ENCODE data around the gene OMP.

Gene OMP

DNA sequence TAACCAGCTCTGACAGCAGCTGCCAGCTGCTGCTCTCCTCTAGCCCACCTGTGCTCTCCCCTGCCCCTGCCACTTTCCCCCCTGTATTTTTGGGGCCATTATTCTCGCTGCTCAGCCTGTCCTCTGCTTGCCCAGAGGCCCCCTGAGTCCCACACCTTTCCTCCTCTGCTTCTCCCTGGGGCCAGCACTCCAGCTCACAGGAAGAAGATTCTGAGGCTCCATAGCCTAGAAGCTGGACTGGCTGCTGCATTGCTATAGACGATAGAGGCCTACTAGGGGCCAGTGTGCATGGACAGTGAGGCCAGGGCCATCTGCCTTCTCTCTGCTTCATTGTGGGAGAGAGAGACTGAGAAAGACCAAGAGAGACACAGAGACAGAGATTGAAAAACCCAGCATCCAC is 679 bp downstream of the OMP start:
- no peak for DNase-seq (ENCODE audit: low read depth, low spot score)

DNA sequence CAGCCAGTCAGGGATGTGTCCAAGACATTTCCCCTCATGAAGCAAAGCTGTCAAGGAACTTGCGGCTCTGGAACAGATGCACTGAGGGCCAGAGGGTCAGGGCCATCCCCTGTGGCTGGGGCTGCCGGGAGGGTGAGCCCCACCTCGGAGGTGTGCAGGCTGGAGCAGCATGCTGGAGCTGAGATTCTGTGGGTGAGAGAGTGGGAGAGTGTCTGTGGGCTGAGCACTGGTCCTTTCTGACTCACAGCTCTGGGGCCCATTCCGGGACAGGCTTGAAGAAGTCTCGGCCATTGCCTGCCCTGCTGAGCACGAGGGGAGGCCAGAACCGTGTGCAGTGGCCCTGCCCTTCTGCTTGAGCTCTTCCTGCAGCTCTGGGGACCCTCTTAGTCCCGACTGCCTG is 2.1 kb downstream of the OMP start:
- DNase-seq (ENCODE audit: low read depth, low spot score) = no peak

DNA sequence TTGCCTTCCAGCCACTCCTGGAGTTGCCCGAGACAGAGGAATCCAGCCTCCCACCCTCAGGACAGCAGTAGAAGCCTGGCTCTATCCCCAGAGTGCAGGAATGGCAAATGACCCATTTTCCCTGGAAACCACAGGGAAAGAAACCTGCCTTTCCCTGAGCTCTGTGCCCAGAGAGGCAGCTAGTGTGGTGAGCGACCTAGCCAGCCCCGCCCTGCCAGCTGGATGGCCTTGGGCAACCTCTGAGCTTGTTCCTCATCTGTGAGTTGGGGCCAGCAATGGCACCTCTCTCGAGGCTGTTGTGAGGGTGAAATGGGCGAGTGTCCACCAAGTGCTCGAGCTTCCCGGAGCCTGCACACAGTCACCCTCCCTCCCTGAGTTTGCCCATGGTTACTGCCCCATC is 3.7 kb downstream of the OMP start:
- DNase-seq (ENCODE audit: low read depth, low spot score) = no peak

DNA sequence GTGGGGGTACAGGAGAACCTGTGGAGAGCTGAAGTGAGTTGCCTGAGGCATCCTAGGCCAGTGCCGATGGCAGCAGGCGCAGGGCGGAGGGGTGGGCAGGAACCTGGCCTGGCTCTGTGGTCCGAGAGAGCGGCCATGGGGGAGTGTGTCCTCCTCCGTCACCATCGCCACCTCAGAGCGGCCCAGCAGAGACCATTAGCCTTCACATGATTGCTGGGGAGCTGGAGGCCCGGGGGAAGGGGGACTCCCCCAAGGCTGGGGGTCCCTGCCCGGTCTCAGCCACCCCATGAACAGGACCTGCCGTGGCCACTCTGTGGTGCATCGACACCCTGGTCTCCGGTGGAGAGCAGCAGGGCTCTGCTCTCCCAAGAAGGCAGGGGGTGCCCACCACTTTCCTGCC is 4.1 kb downstream of the OMP start:
- DNase-seq (ENCODE audit: low read depth, low spot score) = no peak

DNA sequence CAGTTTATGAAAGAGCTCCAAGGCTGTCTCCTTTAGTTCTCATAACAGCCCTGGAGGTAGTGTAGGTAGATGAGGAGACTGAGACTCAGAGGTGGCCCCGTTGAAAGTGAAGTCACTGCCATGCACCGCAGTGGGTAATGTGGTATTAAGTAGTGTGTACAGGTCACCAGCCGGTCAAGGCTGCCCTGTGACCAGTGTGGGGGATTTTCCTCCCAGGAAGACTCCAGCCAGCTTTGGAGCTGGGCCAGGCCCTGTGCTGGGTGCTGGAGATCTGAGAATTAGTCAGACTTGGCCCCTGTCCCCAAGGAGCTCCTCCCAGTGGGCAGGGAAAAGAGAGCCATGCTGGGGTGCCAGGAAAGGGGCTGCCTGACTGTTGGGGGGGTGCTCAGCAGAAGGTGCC is 5.3 kb downstream of the OMP start:
- DNase-seq (ENCODE audit: low read depth, low spot score) = no peak

DNA sequence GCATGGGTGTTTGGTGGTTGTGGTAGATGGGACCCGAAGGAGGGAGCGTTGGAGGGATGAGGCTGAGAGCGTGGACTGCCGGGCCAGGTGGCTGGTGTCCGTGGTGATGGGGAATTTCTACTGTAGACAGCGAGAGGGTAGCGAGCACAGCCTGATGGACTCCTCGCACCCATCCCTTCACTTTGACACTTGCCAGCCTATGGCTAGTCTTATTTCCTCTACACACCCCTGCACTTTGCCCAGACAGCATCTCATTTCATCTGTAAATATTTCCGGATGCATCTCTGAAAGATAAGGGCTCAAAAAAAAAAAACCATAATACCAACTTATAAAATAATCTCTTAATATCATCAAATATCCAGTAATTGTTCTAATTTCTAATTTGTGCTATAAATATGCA is 5.8 kb downstream of the OMP start:
- DNase-seq (ENCODE audit: low read depth, low spot score) = no peak

DNA sequence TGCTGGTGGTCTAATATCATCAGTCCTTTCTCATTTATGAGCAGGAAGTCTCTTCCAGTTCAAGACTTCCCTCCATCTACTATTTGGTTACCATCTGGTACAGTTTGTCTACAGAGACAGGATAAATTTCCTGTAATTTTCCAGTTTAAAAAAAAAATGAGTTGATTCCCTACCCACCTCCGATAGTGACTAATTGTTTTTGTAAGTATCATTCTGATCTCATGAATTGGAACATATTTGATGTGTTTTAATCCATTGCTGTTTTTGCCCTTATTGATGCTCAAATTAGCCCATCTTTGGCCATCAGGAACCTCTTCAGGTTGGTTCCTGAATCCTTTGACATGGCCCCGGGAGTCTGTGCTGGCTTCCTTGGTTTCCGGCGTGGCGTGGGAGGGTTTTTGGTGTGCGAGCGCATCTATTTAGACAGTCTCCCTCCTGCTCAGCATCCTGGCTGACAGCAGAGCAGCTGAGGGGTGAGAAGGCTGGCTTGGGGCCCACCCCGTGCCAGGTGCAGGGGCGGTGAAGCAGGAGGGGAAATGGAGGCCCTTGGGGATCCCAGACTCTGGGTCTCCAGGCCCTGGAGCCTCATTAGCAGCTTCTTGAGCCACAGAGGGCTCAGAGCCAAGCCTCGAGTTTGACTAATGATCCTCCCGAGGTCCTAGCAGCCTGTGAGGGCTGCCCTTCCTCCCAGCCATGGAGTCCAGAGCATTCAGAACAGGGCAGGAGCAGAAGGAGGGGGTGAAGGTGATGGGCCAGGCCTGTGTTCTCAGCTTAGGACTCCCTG is 6.8 kb downstream of the OMP start:
- DNase-seq (ENCODE audit: low read depth, low spot score) = no peak

DNA sequence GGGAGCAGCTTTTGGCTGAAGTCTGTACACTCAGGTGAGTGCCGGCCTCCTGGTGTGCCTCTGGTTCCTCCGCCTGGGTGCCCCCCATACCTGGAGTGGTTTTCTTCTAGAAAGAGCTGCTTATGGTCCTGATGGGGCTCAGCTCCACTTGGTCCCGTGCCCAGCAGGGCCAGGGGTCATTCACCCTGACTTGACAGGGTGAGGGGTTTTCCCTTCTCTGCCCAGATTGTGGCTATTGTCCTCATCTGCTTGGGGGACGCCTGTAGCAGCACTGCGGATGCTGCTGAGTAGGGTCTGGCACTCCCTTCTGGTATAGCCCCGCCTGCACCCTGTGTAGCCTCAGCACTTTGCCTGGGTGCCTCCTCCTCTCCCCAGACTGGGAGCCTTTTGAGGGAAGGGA is 8.2 kb downstream of the OMP start:
- no peak for DNase-seq (ENCODE audit: low read depth, low spot score)

DNA sequence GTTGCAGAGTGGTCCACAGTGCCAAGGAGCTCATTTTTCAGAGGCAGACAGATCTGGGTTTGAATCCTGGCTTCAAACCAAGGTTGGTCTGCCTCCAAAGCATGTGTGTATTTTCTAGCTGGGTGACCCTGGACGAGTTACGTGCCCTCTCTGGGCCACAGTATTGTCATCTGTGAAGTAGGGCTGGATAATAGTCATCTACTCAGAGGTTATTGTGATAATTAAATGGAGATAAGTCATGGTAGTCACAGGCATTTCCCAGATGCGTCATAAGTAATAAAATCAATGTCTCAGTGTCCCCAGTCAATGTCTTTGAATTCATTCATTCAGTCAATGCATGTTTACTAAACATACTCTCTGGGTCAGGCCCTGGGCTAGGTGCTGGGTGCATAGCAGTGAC is 8.6 kb downstream of the OMP start:
- DNase-seq (ENCODE audit: low read depth, low spot score) = no peak

DNA sequence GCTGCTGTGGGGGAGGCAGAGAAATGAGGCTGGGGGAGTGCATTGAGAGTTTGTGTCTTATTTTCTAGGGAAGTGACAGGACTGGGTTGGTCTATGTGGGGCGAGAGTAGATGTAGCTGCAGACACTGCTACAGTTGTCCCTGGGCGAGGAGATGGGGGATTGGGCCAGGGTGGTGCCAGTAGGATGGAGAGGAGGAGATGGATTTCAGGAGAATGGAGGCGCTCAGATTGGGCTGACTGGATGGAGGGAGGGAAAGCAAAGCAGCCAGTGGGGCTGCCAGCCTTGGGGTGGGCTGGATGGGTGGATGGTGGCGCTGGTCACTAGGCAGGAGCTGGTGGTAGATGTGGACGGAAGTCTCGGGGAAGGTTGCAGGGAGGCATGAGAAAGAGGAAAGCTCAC is 9.3 kb downstream of the OMP start:
- DNase-seq (ENCODE audit: low read depth, low spot score) = no peak

DNA sequence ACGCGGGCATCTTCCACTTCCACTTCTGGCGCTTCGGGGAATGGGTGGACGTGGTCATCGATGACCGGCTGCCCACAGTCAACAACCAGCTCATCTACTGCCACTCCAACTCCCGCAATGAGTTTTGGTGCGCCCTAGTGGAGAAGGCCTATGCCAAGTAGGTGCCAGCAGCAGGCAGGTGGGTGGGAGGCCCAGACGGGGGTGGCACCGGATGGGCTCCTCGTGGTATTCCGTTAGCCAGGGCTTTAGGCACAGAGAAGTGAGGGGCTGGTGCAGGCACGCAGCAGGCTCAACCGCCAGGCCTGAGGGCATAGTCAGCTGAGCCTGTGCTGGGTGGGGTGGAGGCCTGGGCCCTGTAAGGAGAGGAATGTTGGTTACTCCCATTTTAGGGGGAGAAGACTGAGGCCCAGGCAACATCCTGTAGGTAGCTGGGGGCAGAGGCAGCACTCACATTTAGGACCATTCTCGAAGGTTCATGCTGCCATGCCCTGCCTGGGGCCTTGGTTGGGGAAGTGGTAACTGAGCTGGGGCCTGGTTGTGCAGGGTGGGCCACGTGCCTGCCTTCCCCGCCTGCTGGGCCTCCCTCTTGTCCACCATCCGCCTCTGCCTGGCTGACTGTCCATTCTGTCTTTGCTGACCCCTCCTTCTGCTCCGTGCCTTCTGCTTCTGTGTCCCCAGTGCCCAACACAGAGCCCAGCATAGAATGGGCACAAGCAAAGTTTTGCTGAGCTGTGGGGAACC is 10.2 kb downstream of the OMP start:
- no peak for DNase-seq (ENCODE audit: low read depth, low spot score)

DNA sequence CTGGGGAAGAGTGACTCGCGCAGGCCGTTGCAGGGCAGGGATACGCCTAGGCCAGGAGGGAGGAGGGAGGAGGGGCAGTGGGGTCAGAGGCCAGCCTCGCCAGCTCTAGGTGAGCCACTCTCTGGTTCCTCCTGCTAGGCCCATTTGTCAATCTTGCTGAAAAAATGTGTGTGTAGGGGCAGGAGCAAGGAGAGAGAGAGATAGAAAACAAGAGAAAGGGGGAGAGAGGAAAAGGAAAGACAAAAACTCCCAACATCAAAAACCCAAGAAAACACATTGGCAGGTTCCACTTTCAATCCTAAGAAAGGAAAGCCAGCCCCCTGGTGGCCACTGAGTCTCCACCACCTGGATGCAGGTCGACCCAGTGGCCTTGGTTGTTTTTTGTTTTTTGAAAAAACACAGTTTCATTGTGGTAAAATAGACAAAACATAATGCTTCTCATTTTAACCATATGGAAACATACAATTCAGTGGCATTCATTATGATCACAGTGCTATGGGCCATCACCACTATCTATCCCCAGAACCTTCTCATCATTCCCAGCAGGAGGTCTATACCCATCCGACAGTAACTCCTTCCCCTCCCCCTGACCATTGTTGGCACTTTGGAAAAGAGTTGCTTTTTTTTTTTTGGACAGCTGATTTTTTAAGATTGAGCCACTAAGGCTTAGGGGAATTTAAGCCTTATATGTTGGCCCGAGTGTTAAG is 10.9 kb downstream of the OMP start:
- DNase-seq (ENCODE audit: low read depth, low spot score) = no peak

DNA sequence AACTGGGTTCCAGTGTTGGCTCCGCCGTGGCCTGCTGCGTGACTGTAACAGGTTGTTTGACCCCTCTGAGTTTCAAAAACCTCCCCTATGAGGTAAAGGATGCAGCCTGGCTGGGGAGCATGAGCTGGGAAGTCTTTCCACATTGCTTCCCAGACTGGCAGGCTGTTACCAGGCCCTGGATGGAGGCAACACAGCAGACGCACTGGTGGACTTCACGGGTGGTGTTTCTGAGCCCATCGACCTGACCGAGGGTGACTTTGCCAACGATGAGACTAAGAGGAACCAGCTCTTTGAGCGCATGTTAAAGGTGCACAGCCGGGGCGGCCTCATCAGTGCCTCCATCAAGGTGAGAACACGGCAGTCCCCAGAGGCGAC is 11.4 kb downstream of the OMP start:
- no peak for DNase-seq (ENCODE audit: low read depth, low spot score)

DNA sequence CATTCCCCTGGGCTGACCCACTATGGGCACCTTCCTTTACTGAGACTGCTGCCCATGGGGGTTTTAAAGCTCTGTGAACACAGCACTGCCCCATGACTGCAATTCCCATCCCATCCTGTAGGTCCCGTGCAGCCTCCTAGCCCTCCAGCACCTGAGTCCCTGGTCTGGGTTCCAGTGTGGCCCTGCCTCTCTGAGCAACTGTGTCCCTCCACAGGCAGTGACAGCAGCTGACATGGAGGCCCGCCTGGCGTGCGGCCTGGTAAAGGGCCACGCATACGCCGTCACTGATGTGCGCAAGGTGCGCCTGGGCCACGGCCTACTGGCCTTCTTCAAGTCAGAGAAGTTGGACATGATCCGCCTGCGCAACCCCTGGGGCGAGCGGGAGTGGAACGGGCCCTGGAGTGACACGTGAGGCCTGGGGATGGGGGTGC is 12.6 kb downstream of the OMP start:
- DNase-seq (ENCODE audit: low read depth, low spot score) = no peak

DNA sequence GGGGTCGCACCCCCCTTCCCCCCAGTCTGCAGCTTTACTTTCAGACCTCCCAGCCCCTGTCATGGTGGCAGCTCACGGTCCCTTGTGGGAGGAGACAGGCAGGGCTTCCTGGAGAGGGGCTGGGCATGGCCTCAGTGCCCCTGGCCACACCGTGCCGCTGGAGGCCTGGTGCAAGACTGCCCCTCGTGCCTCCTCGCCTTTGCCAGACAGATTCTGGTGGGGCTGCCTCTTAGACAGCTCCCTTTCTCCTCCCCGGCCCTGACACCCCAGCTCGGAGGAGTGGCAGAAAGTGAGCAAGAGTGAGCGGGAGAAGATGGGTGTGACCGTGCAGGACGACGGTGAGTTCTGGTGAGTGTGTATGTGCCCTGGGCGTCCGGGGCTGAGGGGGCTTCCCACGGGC is 13.3 kb downstream of the OMP start:
- DNase-seq (ENCODE audit: low read depth, low spot score) = no peak

DNA sequence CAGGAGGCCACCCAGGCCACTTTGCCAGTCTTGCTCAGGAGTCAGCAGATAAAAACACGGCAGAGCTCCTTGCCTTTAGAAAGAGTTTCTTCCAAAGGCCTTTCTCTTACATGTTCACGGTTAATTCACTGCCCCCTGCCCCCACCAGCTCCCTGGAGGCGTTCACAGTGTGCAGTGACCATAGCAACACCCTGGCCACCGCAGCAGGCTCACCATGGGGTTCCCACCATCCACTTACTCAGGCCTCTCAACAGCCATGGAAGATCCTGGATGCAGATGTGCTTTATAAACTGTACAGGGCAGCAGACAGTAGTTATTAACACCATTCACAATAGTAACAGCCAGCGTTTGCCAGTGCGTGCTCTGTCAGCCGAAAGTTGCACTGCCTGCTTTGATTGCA is 14.9 kb downstream of the OMP start:
- no peak for DNase-seq (ENCODE audit: low read depth, low spot score)

DNA sequence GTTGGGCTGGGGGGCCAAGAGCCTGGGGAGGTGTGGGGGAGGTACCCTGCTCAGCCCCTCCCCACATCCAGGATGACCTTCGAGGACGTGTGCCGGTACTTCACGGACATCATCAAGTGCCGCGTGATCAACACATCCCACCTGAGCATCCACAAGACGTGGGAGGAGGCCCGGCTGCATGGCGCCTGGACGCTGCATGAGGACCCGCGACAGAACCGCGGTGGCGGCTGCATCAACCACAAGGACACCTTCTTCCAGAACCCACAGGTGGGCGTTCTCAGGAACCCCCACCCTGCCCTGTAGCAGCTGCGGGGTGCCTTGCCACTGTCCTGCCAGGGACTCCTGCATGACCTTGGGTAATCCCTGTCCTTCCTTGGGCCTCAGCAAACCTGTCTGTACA is 15.4 kb downstream of the OMP start:
- no peak for DNase-seq (ENCODE audit: low read depth, low spot score)

DNA sequence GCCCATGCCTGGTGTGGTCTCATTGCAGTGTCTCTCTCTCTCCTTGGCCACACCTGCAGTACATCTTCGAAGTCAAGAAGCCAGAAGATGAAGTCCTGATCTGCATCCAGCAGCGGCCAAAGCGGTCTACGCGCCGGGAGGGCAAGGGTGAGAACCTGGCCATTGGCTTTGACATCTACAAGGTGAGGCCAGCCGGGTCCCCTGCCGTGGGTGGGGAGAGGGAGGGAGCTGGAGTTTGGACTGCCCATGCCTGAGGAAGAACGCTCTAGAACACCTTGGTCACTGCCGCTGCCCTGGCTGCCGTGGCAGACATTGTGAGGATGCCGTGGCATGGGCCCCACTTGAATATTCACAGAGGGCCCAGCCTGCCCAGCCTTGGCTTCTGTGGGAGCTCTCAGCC is 16.3 kb downstream of the OMP start:
- DNase-seq (ENCODE audit: low read depth, low spot score) = no peak

DNA sequence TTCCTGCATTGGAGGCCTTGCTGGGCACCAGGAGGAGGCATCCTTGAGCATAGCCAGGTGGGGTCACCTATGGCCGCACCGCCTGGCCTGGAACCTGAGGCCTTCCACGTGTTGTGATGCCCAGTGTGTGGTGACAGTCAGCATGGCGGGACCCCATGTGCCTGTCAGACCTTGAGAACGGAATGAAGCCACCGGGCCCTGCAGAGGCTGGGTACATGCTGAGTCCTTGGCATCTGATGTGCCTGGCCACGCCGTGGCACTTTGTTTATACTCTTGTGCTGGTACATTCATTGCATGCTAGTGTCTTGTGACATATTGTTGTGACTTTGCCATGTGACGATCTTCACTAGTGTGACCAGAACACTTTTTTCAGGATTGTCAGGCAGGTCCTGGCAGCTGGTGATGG is 16.9 kb downstream of the OMP start:
- no peak for DNase-seq (ENCODE audit: low read depth, low spot score)

DNA sequence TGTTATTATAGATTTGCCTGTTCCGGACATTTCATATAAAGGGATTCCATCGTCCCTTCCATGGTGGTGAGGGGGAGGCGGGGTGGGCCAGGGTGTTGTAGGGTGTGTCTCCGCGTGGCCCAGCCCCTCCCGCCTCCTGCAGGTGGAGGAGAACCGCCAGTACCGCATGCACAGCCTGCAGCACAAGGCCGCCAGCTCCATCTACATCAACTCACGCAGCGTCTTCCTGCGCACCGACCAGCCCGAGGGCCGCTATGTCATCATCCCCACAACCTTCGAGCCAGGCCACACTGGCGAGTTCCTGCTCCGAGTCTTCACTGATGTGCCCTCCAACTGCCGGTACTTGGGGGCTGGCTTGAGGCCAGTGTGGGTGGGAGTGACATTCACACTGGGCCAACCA is 17.9 kb downstream of the OMP start:
- no peak for DNase-seq (ENCODE audit: low read depth, low spot score)

DNA sequence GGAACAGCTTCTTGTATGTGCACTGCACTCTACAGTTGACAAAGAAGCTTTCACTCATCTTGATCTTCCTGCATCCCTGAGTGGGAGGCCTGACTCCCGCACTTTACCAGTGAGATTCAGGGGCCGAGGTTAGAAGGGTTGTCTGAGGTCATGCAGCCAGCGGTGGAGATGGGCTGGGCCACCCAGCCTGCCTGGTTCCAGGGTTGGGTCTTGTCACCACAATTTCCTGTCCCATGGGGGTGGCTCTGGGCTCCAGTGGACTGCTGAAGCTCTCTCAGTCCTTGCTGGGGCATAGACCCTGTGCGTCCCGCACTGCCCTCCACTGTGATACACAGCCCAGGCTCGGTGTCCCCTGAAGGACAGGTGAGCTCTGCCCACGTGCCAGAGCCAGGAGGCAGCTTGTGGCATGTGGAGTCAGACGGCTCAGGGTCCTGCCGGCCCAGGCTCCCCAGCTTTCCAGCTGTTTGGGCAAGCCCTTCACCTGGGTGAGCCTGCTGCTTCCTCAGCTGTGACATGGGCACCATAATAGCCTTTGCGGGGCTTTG is 18.5 kb downstream of the OMP start:
- no peak for DNase-seq (ENCODE audit: low read depth, low spot score)

DNA sequence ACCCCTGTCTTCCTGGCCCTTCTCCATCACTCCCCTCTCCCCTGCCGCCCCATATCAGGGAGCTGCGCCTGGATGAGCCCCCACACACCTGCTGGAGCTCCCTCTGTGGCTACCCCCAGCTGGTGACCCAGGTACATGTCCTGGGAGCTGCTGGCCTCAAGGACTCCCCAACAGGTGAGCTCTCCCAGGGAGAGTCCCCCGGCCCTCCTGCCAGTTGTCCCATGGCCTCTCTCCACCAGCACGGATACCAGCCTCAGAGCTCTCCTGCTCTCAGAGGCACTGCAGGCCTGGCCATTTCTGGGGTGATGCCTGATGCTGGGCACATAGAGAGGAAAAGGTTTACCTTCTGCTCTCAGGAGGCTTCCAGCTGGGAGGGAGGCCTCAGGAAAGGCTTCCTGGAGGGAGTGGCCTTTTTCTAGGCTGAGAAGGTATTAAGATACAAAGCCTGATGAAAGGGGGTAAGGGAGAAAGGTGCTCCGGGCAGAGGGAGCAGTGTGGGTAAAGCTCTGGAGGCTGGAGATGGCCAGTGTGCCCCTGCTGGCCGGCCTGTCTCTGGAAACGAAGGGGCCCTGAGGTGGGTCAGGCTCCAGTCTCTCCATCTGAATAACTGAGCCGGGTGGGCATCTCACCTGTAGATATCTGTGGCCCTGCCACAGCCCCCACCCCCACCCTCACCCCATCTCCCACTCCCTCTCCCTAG is 19.4 kb downstream of the OMP start:
- no peak for DNase-seq (ENCODE audit: low read depth, low spot score)
